Body of pancreas (tissue), 4 donors: Measurements from ENCODE around the gene PCOLCE2.

Experiments
- POLR2A ChIP-seq, 3 donors: fragments of 450-650 bp; IDR thresholded peaks; one replicate each; pipeline ENCODE4 v1.6.1; 2016; ENCODE audit warnings: antibody characterized with exemption in 3 of 3, mild to moderate bottlenecking in 2 of 3
- TF ChIP-seq, protein P1 (sequence below), 7 experiments: fragments of 450-650 bp in 4 of 7; fragments of 200-600 bp in 3 of 7; sonication (generic) in 3 of 7; IDR thresholded peaks; one replicate each; pipeline ENCODE4 v1.5.1; 2016 to 2019; ENCODE audit warnings: antibody characterized with exemption in 7 of 7

DNA sequence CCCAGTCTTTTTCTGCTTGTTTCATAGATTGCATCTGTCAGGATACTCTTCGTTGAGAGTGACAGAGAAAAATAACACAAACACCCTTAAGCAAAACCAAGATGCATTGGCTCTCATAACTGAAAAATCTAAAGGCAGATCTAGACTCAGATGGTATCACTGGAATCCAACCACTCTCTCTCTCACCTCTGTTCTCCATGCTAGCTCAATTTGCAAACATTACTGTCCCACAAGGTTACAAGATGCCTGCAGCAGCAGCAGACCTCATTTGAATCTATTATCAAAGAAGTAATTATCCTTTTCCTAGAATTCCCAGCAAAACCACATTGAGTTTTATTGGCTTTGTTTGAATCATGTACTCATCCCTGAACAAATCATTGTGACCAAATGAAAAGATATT, 19.1 kb upstream of the PCOLCE2 start:
- TF ChIP-seq, protein P1, sequence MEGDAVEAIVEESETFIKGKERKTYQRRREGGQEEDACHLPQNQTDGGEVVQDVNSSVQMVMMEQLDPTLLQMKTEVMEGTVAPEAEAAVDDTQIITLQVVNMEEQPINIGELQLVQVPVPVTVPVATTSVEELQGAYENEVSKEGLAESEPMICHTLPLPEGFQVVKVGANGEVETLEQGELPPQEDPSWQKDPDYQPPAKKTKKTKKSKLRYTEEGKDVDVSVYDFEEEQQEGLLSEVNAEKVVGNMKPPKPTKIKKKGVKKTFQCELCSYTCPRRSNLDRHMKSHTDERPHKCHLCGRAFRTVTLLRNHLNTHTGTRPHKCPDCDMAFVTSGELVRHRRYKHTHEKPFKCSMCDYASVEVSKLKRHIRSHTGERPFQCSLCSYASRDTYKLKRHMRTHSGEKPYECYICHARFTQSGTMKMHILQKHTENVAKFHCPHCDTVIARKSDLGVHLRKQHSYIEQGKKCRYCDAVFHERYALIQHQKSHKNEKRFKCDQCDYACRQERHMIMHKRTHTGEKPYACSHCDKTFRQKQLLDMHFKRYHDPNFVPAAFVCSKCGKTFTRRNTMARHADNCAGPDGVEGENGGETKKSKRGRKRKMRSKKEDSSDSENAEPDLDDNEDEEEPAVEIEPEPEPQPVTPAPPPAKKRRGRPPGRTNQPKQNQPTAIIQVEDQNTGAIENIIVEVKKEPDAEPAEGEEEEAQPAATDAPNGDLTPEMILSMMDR (IDR thresholded peaks at IDR 0.05): no peak
- no peak for TF ChIP-seq POLR2A (IDR thresholded peaks at IDR 0.05)
